ENCODE results near the gene IL18R1.

The IL18R1 gene

GRCh38 chr2:102392942-102393341 is 37.3 kb downstream of the IL18R1 start:
- DNase-seq = no peak

GRCh38 chr2:102396012-102396411 is 40.4 kb downstream of the IL18R1 start:
- no peak for DNase-seq

- no peak for DNase-seq
Observed at GRCh38 chr2:102397209-102397608, 41.6 kb downstream of the IL18R1 start.

GRCh38 chr2:102399499-102400141 is 44.0 kb downstream of the IL18R1 start:
- DNase-seq = no peak

- DNase-seq = no peak
Observed at GRCh38 chr2:102401456-102401855, 45.9 kb downstream of the IL18R1 start.

GRCh38 chr2:102401865-102402264 is 46.3 kb downstream of the IL18R1 start:
- DNase-seq = no peak

GRCh38 chr2:102410952-102411351 is 55.4 kb downstream of the IL18R1 start:
- no peak for DNase-seq

- no peak for DNase-seq
Observed at GRCh38 chr2:102412199-102412598, 56.6 kb downstream of the IL18R1 start.

GRCh38 chr2:102417946-102418345 is 62.4 kb downstream of the IL18R1 start:
- peak in 1 of 2 experiments; percentile 40 for DNase-seq

- peak; percentile 94 to 95 for DNase-seq
Observed at GRCh38 chr2:102418421-102418961, 62.9 kb downstream of the IL18R1 start.

GRCh38 chr2:102420290-102420689 is 64.7 kb downstream of the IL18R1 start:
- no peak for DNase-seq

GRCh38 chr2:102421890-102422759 is 66.5 kb downstream of the IL18R1 start:
- DNase-seq = no peak

GRCh38 chr2:102422910-102423309 is 67.3 kb downstream of the IL18R1 start, which contains the start of gene IL18RAP:
IL18RAP (plus strand) TSS chr2:102423160; CDS start chr2:102423278, 118 bp downstream.
- peak; percentile 54 to 58 for DNase-seq

GRCh38 chr2:102423368-102423767 is 67.8 kb downstream of the IL18R1 start:
- no peak for DNase-seq

- peak; percentile 74 to 89 for DNase-seq
Observed at GRCh38 chr2:102424754-102425153, 69.2 kb downstream of the IL18R1 start.

- no peak for DNase-seq
Observed at GRCh38 chr2:102425441-102426132, 70.0 kb downstream of the IL18R1 start.

- DNase-seq = no peak
Observed at GRCh38 chr2:102427249-102427648, 71.7 kb downstream of the IL18R1 start.

GRCh38 chr2:102428573-102428972 is 73.0 kb downstream of the IL18R1 start:
- DNase-seq = no peak

GRCh38 chr2:102432386-102432785 is 76.8 kb downstream of the IL18R1 start:
- no peak for DNase-seq

- DNase-seq = no peak
Observed at GRCh38 chr2:102433973-102434654, 78.5 kb downstream of the IL18R1 start.

- no peak for DNase-seq
Observed at GRCh38 chr2:102434655-102435381, 79.2 kb downstream of the IL18R1 start.

- no peak for DNase-seq
Observed at GRCh38 chr2:102435741-102436140, 80.1 kb downstream of the IL18R1 start.
